ENCODE results near the gene ARID5B.

DNA sequence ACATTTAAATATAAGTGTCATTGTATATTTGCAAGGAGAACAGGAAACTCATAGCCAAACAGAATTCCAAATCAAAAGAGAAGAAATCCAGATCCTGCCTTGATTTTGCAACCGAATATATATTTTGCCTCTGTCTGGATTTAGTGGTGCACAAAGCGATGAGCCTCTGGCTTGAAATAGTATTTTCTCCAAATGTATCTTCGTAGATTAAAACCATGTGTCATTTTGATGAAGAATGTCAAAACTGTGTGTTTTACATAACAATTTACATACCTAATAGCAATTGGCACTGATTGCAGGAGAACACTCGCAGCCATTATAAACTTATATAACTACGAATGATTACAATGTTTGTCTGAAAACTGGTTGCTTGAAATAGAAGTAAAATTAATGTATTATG lies 156.4 kb downstream of the ARID5B start:
- no peak for TF ChIP-seq POLR2A (IDR thresholded peaks at IDR 0.05)
- TF ChIP-seq, protein P1, sequence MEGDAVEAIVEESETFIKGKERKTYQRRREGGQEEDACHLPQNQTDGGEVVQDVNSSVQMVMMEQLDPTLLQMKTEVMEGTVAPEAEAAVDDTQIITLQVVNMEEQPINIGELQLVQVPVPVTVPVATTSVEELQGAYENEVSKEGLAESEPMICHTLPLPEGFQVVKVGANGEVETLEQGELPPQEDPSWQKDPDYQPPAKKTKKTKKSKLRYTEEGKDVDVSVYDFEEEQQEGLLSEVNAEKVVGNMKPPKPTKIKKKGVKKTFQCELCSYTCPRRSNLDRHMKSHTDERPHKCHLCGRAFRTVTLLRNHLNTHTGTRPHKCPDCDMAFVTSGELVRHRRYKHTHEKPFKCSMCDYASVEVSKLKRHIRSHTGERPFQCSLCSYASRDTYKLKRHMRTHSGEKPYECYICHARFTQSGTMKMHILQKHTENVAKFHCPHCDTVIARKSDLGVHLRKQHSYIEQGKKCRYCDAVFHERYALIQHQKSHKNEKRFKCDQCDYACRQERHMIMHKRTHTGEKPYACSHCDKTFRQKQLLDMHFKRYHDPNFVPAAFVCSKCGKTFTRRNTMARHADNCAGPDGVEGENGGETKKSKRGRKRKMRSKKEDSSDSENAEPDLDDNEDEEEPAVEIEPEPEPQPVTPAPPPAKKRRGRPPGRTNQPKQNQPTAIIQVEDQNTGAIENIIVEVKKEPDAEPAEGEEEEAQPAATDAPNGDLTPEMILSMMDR (IDR thresholded peaks at IDR 0.05), result no peak
- TF ChIP-seq EP300 (IDR thresholded peaks at IDR 0.05; ENCODE audit: low read depth), result no peak
- no peak for TF ChIP-seq POLR2AphosphoS5 (IDR thresholded peaks at IDR 0.05)

Measured in transverse colon (tissue), 4 donors.